WTC11 (cell line): ENCODE results near the gene ABLIM2.

Source experiments
- NFATC4 ChIP-seq: fragments of 250-450 bp; sonication (Bioruptor Pico); IDR thresholded peaks from 2 replicates; pipeline ENCODE4 v1.9.0; 2021; ENCODE audit warnings: mild to moderate bottlenecking
- TEAD4 ChIP-seq: sonication (generic); formaldehyde crosslinking; IDR thresholded peaks from 2 replicates; pipeline ENCODE4 v1.8.0; 2022; ENCODE audit warnings: mild to moderate bottlenecking, missing genetic modification reagents
- TF ChIP-seq, protein P1 (sequence below): fragments of 200-600 bp; IDR thresholded peaks from 2 replicates; pipeline ENCODE4 v1.8.0; 2022; ENCODE audit warnings: antibody characterized with exemption
- TF ChIP-seq, protein P2 (sequence below): sonication (generic); formaldehyde crosslinking; IDR thresholded peaks from 2 replicates; pipeline ENCODE4 v1.8.0; 2022; ENCODE audit warnings: mild to moderate bottlenecking, missing genetic modification reagents
- TF ChIP-seq, protein P3 (sequence below): sonication (generic); formaldehyde crosslinking; IDR thresholded peaks from 2 replicates; pipeline ENCODE4 v1.8.1; 2022; ENCODE audit warnings: low read depth, missing genetic modification reagents, borderline replicate concordance
- TF ChIP-seq, protein P4 (sequence below): sonication (generic); formaldehyde crosslinking; IDR thresholded peaks from 2 replicates; pipeline ENCODE4 v1.8.0; 2023; ENCODE audit warnings: missing genetic modification reagents
- TF ChIP-seq, protein P5 (sequence below): sonication (generic); formaldehyde crosslinking; IDR thresholded peaks from 2 replicates; pipeline ENCODE4 v1.8.1; 2023; ENCODE audit warnings: mild to moderate bottlenecking, moderate library complexity, missing genetic modification reagents

DNA sequence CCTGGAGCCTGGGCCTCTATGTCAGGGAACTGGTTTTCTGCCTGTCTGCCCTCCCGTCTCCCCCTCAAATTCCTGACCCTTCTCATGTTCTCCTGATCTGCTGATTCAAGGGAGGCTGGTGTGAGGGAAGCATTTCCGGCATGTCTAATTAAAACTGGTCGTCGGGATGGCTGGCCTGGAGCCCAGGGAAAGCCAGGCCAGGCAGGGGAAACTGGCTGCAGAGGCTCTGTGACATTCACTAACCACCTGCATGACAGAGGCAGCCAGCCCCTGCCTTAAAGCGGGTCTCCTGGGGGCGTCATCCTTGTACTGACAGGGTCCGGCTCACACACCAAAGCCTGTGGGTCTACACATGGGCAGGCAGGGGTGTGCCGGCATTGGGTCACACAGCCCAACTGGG, 35.2 kb downstream of the ABLIM2 start:
- TF ChIP-seq, protein P1, sequence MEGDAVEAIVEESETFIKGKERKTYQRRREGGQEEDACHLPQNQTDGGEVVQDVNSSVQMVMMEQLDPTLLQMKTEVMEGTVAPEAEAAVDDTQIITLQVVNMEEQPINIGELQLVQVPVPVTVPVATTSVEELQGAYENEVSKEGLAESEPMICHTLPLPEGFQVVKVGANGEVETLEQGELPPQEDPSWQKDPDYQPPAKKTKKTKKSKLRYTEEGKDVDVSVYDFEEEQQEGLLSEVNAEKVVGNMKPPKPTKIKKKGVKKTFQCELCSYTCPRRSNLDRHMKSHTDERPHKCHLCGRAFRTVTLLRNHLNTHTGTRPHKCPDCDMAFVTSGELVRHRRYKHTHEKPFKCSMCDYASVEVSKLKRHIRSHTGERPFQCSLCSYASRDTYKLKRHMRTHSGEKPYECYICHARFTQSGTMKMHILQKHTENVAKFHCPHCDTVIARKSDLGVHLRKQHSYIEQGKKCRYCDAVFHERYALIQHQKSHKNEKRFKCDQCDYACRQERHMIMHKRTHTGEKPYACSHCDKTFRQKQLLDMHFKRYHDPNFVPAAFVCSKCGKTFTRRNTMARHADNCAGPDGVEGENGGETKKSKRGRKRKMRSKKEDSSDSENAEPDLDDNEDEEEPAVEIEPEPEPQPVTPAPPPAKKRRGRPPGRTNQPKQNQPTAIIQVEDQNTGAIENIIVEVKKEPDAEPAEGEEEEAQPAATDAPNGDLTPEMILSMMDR: no peak
- TF ChIP-seq, protein P2, sequence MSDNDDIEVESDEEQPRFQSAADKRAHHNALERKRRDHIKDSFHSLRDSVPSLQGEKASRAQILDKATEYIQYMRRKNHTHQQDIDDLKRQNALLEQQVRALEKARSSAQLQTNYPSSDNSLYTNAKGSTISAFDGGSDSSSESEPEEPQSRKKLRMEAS (CRISPR knock-in tag): no peak
- TF ChIP-seq, protein P3, sequence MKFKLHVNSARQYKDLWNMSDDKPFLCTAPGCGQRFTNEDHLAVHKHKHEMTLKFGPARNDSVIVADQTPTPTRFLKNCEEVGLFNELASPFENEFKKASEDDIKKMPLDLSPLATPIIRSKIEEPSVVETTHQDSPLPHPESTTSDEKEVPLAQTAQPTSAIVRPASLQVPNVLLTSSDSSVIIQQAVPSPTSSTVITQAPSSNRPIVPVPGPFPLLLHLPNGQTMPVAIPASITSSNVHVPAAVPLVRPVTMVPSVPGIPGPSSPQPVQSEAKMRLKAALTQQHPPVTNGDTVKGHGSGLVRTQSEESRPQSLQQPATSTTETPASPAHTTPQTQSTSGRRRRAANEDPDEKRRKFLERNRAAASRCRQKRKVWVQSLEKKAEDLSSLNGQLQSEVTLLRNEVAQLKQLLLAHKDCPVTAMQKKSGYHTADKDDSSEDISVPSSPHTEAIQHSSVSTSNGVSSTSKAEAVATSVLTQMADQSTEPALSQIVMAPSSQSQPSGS: no peak
- no peak for TF ChIP-seq TEAD4
- TF ChIP-seq NFATC4 (CRISPR knock-in tag): no peak
- TF ChIP-seq, protein P4, sequence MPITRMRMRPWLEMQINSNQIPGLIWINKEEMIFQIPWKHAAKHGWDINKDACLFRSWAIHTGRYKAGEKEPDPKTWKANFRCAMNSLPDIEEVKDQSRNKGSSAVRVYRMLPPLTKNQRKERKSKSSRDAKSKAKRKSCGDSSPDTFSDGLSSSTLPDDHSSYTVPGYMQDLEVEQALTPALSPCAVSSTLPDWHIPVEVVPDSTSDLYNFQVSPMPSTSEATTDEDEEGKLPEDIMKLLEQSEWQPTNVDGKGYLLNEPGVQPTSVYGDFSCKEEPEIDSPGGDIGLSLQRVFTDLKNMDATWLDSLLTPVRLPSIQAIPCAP: no peak
- TF ChIP-seq, protein P5, sequence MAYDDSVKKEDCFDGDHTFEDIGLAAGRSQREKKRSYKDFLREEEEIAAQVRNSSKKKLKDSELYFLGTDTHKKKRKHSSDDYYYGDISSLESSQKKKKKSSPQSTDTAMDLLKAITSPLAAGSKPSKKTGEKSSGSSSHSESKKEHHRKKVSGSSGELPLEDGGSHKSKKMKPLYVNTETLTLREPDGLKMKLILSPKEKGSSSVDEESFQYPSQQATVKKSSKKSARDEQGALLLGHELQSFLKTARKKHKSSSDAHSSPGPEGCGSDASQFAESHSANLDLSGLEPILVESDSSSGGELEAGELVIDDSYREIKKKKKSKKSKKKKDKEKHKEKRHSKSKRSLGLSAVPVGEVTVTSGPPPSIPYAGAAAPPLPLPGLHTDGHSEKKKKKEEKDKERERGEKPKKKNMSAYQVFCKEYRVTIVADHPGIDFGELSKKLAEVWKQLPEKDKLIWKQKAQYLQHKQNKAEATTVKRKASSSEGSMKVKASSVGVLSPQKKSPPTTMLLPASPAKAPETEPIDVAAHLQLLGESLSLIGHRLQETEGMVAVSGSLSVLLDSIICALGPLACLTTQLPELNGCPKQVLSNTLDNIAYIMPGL (CRISPR knock-in tag): no peak
